ENCODE data around the gene MYO1A.

The MYO1A gene

GRCh38 chr12:57049890-57050289, at the start of gene MYO1A:
MYO1A (minus strand) TSS chr12:57050129; CDS start chr12:57048323, 1,806 bp downstream.
- DNase-seq, result no peak

DNA sequence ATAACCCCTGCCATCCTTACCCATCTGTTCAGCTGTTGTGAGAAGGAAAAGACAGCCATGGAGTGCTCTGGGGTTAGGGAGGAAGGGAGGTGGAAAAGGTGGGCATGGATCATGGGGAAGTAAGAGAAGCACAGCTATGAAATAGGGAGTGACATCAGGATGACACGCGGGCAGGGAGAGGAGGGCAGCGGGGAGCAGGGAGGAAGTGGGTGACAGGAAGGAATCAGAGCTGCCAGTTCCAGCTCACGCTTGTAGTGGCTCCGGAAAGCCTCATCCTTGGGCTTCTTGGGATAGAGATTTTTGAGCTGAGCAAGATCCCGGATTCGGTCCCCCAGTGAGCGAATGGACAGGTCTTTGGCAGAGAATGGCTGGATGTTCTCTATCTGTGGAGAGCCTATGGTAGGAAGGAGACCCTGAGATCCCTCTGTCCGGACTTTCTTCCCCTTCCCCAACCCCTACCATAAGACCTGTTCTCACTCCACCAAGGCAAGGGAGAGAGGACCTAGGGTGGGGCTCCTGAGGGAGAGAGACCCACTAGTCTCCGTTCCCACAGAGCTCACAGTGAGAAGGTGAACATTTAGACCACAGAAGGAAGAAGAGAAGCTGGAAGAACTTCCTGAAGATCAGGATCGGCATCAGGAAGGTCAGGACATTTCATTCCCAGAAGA, 49.3 kb upstream of the MYO1A start:
- no peak for DNase-seq

DNA sequence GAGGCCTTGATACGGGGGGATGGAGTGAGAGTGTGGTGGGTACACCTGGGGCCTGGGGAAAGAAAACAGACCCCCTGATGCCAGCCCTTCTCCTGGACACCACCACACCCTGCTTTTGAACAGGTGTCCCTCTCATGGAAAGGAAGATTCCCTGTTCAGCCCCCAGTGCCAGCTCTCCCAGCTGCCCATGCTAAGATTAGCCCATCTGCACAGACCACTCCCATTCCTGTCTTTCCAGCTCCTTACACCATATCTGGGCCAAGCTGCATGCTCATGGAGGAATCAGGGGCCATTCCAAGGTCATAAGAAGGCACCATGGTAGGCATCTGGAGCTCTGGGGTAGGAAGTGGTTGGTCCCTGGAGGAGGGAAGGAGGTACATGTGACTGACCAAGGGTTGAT, 48.6 kb upstream of the MYO1A start:
- no peak for DNase-seq

DNA sequence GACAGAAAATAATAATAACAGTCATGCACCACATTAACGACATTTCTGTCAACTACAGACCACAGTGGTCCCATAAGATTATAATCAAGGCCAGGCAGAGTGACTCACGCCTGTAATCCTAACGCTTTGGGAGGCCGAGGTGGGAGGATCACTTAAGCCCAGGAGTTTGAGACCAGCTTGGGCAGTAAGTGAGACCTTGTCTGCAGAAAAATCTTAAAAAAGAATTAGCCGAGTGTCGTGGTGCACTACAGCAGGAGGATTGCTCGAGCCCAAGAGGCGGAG, 47.6 kb upstream of the MYO1A start:
- no peak for DNase-seq

DNA sequence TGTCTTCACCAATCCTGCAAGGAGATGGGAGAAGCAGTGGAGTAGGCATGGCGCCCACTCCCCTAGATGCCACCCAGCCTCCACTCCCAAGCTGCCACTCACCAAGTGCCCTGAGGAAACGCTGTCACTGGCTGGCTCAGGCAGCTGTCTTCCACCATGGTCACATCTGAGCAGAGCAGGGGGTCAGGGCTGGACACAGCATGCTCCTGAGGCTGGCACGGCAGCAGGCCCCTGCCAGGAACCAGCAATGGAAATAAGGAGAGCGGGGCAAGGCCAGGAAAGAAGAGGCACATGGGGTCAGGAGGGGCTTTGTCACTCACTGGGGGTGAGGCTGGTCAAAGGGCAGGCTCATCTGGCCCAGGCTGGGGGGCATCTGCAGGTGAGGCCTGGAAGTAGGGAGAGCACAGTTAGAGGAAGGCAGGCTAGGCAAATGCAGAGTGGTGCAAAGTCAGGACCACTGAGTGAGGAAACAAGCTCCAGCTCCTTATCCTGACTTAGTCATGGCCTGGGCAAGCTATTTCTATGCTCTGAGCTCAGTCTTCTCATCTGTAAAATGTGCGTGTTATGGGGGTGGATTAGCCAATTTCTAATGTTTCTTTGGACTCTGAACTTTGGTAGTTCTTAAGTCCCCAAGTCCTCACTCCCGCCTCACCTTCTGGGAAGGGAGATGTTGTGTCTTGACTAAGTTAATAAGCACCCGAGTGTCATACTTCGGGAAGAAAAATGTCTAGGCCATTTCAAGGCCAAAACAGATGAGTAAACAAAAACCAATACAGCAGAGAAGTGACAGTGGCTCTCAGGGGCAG, 47.0 kb upstream of the MYO1A start:
- DNase-seq, result no peak

GRCh38 chr12:57096099-57096572, 46.2 kb upstream of the MYO1A start:
- DNase-seq, result peak; percentile 26

- no peak for DNase-seq
Observed at GRCh38 chr12:57095440-57095839, 45.5 kb upstream of the MYO1A start.

DNA sequence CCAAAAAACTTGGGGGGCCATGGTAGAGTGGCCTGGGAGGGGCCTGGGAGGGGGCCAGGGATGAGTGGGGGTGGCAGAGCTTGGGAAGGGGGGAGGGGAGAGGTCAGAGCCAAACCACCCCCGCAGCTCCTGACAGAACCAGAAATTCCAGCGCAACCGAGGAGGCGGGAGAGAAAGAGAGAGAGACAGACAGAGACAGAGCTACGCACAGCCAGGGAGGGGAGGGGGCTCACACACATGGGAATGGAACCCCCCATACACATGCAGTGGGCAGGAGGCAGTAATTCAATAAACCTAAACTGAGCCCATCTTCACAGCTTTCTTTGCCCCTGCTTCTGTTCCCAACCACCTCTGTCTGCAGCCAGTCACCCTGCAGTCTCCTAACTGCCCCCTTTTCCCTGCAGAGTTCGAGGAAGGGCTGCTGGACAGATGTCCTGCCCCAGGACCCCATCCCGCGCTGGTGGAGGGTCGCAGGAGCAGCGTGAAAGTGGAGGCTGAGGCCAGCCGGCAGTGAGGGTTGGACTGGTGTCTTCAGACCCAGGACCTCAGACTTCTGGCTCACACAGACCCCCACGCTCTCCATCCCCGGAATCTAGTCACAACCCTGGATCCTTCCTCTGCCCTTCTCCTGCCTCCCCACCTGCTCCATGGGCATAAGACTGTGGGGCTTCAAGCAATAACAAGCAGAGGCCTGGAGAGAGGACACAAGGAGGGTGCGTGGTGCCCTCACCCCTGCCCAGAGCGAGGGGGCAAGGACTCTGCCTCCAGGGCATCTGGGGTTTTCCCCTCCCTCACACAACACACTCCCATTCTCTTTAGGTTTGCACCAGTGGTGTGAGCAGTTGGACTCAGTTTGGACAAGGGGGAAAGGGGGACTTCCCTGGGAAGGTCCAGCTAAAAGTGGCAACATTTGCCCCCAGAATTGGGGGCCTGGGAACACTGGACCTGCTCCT, 44.6 kb upstream of the MYO1A start:
- DNase-seq, result no peak

DNA sequence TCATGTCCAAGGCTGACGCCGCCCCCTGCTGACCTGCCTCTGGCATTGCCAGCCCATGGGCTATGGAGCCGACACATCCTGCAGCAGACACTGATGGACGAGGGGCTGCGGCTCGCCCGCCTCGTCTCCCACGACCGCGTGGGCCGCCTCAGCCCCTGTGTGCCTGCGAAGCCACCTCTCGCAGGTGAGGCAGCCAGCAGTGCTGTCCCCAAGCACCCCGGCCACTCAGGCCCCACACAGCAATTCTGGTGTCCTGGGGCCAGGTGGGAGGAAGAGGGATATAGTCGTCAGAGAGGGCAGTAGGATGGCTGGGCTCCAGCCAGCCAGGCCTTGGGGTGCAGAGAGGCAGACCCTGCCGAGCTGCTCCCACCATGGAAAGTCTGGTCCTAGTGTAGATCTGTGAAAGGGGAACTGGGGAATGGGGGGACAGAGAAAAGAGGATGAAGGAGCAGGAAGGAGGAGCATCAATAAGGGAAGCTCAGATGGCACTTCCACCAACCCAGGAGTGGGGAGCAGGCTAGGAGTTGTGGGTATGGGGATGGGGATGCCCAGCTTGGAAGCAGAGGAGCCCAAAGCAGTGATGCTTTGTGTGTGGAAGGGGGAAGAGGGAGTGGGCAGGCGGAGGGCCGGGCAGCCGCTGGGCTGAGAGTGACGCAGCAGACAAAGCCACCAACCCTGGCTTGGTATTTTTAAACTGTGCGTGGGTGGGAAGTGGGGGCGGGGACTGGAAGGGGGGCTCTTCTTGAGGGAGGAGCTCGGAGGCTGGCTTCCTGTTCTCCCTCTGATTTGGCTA, 43.7 kb upstream of the MYO1A start:
- DNase-seq, result peak; percentile 49

DNA sequence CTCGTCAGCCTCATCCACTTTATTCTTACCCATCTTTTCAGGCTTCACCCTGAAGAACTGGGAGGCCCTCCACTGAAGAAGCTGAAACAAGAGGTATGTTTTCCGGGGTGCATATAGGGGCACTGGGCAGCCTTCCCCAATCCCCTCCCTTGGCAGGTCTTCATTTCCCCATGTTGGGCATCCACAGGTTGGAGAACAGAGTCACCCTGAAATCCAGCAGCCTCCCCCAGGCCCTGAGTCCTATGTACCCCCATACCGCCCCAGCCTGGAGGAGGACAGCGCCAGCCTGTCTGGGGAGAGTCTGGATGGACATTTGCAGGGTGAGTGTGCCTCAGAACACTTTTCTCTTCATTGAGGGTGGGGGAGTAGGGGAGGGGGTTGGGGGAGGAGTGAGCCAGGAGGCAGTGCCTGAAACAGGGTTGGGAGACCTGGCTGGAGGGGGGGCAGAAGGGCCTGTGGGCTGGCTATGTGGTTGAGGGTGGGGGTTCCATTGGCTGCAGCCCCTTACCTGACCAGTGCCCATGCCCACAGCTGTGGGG, 43.0 kb upstream of the MYO1A start:
- no peak for DNase-seq

GRCh38 chr12:57092529-57092862, 42.6 kb upstream of the MYO1A start:
- DNase-seq, result no peak

GRCh38 chr12:57091638-57092528, 42.0 kb upstream of the MYO1A start:
- DNase-seq, result no peak

DNA sequence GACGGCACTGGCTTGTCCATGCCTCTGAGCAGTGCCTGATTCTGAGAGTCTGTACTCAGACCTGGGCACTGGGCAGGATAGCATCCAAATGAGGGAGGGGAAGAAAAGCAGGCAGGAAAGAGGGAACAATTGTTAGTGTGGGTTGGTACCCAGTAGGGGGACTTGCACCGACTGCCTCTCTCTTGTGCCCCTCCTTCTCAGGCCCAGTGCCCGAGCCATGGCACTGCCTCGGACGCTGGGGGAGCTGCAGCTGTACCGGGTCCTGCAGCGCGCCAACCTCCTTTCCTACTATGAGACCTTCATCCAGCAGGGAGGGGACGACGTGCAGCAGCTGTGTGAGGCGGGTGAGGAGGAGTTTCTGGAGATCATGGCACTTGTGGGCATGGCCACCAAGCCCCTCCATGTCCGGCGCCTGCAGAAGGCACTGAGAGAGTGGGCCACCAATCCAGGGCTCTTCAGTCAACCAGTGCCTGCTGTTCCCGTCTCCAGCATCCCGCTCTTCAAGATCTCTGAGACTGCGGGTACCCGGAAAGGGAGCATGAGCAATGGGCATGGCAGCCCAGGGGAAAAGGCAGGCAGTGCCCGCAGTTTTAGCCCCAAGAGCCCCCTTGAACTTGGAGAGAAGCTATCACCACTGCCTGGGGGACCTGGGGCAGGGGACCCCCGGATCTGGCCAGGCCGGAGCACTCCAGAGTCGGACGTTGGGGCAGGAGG, 41.2 kb upstream of the MYO1A start:
- no peak for DNase-seq

DNA sequence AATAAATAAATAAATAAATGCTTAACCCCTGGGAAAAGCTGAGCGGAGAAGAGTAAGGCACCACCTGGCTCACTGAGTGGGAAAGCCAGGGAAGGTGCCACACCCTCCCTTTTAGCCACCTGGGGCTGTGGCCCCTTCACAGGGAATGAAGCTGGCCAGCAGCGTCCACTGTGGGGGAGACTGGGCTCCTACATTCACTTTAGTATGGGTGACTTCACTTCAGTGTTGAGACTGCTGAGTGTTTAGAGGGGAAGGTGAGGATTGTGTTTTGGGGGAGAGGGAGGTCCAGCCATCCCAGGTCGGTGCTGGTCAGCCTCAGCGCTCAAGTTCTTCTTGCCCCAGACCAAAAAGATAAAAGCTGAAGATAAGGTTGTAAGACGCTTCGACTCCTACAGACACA, 40.6 kb upstream of the MYO1A start:
- no peak for DNase-seq

- DNase-seq, result peak; percentile 54
Observed at GRCh38 chr12:57089271-57090245, 39.6 kb upstream of the MYO1A start.

DNA sequence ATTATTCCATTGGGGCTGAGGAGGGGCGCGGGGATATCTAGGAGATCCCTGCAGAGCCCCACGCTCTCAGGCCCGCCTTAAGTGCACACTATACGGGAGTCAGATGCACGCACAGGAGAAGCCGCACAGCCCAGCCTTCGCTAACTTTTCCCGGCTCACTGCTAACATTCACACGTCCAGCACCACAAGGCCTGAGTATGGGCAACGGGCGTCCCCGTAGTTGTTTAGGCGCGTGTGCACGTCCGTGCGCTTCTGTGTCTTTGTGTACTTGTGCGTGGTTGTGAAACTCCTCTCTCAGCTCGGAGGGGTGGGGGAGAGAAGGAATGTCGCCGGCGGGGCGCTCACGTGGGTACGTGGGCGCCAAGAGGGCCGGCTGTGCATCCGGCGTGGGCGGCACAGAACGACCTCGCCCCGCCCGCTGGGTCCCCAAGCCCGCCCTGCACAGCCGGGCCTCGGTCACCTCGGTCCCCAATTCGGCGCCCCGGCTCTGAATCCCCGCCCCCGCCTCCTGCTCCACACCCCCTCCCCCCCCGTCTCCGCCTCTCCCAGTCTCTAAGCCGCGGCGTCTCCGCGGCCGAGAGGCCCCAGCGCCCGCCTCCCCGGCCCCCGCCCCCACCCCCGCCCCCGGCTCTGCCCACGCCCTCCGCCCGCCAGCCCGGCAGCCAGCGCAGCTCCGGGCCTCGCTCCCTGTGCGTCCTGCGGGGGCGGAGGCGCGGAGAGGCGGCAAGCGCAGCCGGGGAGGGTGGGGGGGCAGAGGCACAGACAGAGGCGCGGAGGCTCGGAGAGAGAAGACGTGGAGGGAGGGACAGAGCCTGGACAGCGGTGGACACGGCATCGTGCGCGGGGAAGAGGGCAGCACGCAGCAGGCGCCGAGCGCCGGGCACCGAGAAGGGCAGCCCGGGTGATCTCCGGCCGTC, 38.7 kb upstream of the MYO1A start, which contains the start of gene NAB2:
Gene NAB2 (plus strand): TSS at position 761 of the 917 bp plus-strand sequence. CDS start 158 bp downstream, outside the sequence.
- peak; percentile 83 for DNase-seq

DNA sequence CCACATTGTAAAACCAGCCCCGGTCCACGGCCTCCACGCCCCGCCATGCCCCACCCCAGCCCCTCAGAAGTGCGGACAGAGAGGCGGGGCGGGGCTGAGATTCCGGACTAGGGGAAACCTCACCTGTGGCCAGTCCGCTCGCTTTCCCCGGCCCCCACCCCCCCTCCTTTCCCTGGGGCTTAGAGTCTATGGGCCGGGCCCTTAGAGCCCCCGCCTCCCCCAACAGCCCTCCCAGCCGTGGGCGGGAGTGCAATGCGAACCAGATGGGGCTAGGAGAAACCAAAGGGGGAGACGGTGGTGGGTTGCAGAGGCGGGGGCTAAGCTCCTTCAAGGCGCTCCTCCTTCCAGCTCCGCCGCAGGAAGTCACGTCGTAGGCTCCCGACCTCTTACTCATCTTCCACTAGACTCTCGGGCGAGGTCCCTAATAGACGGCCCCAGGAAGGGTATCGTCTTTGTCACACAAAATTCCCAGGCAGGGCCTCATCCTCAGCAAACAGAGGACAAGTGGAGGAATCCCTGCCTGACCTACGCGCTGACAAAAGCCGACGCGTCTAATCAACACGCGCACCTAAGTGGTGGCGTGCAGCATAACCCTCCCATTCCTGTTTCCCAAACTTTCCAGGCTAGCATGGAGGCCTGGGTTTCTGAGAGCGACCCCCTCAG, 37.9 kb upstream of the MYO1A start:
- DNase-seq, result peak; percentile 87
